ENCODE data around the gene TTC38.
"Not testable (repeated sequence)": the region's sequence is repeated elsewhere in the genome, so short reads cannot be mapped to it uniquely, and the experiment has no call there.

The TTC38 gene

DNA sequence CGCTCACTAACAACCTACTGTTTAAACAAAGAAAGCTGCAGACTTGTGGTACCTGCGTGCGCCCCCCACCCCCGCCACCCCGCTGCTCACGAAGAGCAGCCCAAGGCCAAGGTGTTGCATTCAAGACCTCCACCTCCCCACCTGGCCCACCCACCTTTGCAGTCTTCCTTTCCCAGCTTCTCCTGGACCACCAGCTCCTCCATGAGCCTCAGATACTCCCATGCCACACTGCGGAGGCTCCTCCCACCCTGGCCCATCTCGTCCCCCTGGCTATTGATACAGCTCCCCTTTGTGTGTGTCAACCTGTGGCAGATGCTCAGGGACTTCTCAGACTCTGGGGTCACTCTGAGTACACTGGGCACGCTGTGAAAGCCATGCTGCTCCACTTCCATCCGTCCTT lies 21.6 kb upstream of the TTC38 start:
- no peak for DNase-seq (ENCODE audit: low read depth)

DNA sequence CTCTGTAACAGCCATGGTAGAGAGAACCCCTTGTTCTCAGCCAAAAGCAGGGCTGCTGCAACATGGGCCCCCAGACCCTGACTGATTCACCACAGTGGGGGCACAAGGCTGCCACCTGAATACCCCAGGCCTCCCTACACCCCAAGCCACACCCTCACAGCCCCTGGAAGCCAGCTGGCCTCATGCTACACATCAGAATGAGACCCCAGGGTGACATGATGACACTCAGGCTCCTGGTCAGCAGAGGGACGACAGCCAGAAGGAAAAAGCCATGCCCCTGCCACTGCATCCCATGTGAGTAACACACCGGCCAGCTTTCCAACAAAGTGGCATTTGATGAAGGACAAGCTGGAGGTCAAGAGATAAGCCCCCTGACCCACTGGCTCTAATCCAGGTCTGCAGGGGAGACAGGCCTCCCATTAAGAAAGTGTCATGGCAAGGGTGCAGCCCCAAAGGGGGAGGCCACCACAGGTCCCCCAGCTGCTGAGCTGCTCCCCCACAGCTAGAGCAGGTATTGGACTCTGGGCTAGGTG lies 20.3 kb upstream of the TTC38 start:
- DNase-seq (ENCODE audit: low read depth), result no peak

DNA sequence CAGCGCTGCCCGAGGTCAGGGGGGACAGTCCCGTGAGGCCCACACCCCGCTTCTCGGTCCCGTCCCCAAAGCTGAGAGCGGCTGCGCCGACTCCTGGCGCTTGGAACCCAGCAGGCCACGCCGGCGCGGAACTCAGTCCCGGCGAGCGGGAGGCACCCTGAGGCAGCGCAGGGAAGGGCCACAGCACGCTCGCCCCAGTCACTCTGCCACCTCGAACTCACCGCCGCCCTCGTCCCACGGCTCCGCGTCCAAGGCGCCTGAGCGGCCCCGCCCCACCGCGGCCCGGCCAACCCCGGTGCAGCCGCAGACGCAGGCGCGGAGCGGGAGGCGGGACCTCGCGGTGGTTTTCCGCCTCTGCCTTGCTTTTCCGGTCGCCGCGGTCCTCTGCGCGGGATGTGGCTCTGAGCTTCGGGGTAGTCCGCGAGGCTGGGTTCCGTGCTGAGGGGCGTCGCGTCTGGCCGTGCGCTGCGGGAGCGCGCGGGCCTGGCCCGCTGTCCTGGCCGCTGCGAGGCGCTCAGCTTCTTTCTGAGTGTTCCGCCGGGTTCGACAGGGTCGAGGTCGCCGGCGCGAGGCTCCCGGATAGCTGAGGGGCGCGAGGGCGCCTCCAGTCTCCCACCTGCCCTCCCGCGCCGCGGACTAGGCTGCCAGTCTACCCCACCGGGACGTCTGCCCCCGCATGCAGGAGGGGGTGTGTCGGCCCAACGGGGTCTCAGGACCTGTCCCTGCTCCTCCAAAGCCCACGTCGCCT lies 17.6 kb upstream of the TTC38 start, which contains the start of gene CDPF1:
Gene CDPF1 (minus strand): TSS at position 259 of the 748 bp plus-strand sequence. CDS start 2,009 bp downstream, outside the sequence.
- peak; percentile 80 for DNase-seq (ENCODE audit: low read depth)

DNA sequence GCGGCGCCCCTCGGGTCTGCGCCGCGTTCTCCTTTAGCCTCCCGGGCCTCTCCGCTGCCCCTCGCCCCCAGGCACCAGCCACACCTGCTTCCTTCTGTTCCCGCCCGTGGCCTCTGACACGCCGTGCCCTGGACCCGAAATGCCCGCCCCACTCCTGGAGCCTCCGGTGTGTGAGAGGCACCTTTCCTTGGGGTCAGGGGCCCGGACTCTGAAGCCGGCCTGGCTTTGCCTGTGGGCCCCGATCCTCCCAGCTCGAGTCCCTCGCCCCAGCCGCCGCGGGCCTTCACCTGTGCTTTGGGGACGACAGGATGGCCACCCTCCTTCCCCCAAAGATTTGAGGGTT lies 17.1 kb upstream of the TTC38 start:
- DNase-seq (ENCODE audit: low read depth), result no peak

DNA sequence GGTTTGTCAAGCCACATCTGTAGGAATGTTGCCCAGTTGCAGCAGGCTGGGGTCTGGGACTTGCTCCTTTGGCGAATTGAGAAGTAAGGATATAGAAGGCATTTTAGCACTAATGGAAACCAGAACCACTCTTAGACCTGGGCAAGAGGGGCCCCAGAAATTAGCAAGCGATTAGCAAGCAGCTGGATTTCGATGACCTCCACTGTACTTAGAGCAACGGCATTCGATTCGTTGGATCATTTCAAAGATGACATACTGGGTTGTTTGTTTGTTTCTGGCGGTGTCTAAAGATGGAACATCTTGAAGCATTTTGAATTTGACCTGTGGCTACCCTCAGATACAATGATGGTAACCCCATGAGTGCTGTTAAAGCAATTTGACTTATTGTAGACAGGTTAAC lies 16.5 kb upstream of the TTC38 start:
- no peak for DNase-seq (ENCODE audit: low read depth)

DNA sequence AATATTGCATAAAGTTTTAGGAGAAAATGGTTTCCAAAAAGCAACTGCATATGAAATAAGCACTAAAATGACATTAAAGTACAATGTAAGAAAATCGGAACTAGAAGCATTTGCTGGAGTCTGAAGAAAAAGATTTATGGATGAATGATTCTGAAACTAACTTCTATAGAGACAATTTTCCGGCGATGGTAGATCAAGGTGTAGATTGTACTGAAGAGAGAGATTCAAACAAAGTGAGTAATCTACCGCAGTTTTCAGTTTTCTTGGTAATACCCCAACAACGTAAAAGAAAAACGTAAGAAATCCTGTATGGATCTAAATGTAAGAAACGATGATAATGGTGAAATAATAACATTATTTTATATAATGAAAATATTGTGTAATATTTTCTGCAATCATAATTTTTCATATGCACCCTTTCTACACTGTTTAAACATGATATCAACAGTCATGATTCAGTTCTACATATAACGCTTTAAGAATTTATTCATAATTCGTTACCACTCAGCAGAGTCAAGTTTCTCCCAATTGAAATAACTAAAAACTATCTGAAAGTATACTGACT lies 15.9 kb upstream of the TTC38 start:
- DNase-seq (ENCODE audit: low read depth), result no peak

DNA sequence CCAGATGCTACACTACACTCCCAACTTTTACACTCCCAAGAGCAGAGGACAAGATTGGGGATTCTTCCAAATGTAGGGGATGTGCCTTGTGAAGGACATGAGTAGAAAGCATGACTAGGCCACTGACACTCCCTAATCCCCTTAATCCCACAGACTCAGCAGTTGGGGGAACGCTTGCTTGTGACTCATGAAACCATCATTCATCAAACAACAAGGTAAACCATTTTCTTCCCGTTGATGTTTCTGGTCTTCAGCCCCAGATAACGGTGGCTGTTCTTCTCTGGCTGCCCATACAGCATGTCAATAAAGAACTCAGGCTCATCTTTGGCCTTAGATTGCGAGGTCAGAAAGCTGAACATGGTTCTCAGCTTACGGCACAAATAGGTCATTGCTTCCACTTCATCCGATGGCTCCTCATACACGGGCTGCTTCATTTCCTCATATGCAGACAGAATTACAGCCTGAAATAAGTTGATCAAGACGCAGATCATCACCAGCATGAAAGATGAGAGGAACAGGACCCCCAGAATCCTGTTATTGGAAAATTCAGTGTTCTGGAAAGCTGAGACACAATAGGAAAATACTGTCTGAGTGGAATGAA lies 11.3 kb upstream of the TTC38 start:
- peak; percentile 79 for DNase-seq (ENCODE audit: low read depth)

DNA sequence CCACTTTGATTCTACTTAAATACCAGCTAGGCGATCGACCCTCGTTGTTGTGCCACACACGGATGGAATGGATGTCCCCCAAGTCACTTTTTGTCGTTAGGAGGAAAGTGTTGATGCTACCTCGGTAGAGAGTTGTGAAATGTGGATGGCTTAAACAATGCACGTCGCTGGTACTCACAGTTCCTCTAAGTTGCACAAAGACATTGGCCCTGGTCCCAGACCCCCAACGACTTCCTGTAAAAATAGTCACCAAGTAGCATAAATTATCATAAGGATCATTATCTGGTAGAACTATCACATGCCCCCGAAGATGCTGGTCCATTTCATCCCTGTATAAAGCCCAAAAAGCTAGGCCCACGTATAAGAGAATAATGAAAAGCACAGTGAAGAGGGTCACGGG lies 8.4 kb upstream of the TTC38 start:
- no peak for DNase-seq (ENCODE audit: low read depth)

DNA sequence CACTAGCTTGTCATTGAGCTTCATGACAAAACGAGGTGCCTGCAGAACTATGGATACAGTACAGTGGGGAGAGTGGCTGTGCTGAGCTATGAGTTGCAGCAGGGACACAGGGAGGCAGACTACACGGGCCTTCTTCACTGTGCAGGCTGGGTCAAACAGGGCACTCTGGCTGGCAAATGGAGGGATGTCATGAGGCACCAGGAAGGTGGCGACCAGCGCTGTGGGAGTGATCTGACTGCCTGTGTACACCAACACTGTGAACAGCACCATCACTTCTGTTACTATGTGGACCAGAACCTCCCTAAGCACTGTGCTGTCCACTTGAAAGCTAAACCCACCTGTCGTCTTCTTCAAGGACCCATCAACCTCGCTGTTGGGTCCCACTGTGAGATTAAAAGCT lies 7.8 kb upstream of the TTC38 start:
- no peak for DNase-seq (ENCODE audit: low read depth)

DNA sequence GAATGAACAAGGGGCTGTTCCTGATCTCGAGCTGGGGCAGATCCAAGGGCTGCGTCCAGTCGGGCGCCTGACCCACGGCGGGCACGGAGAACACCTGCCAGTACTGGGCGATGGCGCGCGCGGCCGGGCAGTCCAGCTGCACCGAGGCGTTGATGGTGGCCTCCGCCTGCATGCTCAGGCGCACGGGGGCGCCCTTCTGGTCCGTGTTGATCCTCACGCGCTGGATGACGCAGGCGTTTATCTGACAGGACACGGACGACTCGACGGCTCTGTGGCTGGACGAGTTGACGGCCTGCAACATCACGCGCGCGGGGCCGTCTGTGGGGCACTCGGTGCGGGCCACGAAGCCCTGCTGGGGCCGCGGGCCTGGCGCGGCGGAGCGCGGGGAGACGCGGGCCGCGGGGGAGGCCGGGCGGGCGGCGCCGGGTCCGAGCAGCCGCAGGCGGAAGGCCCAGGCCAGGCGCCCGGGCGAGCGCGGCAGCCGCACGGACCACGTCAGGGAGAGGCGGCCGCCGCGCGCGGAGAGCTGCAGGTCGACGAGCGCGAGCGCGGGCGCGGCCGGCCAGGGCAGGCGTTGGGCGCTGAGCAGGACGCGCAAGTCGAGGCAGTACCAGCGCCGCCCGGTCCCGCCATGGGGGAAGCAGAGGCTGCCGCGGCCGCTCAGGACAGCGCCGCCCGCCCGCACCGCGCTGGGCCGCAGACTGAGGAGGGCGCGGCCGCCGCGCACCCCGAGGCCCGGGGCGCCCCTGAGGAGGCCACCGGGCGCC lies 5.2 kb upstream of the TTC38 start:
- peak; percentile 49 for DNase-seq (ENCODE audit: low read depth)

DNA sequence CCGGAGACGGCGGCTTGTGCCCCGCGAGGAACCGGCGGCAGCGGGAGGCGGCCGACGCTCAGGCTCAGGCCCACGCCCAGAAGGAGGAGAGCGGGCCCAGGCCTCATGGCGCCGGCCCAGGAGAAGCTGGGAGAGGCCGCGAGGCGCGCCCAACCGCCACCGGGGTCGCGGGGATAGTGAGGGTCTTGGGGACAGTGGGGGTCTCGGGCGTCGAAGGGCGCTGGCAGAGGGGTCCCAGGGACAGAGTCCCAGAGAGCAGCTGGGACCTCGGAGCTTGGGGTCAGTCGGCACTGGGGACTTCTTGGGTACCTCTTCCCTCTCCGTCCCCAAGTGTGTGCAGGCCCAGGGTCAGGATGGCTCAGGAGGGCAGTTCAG lies 4.6 kb upstream of the TTC38 start, which contains the start of gene PKDREJ:
Gene PKDREJ (minus strand): TSS at position 128 of the 375 bp plus-strand sequence. CDS start 21 bp downstream, at position 107.
- no peak for DNase-seq (ENCODE audit: low read depth)

DNA sequence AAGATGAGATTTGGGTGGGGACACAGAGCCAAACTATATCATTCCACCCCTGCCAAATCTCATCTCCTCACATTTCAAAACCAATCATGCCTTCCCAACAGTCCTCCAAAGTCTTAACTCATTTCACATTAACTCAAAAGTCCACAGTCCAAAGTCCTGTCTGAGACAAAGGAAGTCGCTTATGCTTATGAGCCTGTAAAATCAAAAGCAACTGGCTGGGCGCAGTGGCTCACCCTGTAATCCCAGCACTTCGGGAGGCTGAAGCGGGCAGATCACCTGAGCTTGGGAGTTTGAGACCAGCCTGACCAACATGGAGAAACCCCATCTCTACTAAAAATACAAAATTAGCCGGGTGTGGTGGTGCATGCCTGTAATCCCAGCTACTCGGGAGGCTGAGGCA lies 3.3 kb upstream of the TTC38 start:
- DNase-seq (ENCODE audit: low read depth), result not testable (repeated sequence)

DNA sequence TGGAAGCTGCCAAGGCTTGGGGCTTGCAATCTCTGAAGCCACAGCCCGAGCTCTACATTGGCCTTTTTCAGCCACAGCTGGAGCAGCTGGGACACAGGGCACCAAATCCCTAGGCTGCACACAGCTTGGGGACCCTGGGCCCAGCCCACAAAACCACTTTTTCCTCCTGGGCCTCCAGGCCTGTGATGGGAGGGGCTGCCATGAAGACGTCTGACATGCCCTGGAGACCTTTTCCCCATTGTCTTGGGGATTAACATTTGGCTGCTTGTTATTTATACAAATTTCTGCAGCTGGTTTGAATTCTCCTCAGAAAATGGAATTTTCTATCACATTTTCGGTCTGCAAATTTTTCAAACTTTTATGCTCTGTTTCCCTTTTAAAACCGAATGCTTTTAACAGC lies 2.2 kb upstream of the TTC38 start:
- not testable (repeated sequence) for DNase-seq (ENCODE audit: low read depth)

DNA sequence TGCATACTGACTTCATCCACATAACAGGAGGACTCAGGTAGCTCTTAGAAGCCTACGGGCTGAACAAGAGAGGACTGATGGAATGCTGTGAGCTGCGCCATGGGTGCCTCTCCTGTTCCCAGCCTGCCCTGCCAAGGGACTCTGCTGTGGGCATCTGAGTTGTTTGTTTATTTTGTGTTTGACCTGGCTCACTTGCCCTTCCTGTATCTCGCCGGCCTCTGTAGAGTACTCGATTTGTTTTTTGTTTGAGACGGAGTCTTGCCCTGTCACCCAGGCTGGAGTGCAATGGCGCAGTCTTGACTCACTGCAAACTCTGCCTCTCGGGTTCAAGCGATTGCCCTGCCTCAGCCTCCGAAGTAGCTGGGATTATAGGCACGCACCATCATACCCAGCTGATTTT lies 1.8 kb downstream of the TTC38 start:
- DNase-seq (ENCODE audit: low read depth), result no peak

DNA sequence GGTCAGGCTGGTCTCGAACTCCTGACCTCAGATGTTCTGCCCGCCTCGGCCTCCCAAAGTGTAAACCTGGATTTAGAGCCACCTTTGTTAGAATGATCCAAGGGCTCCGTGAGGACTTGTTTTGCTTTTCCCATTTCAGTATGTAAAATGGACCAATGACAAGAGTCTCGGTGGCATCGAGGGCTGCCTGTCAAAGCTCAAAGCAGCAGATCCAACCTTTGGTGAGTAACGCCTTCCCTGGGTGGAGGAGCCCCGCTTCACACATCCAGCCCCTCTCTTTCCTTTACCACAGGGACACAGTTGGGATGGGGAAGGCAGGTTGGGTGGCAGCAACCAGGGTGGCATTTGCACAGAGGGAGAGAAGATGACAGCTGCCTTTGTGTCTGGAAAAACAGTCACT lies 4.4 kb downstream of the TTC38 start:
- no peak for DNase-seq (ENCODE audit: low read depth)

DNA sequence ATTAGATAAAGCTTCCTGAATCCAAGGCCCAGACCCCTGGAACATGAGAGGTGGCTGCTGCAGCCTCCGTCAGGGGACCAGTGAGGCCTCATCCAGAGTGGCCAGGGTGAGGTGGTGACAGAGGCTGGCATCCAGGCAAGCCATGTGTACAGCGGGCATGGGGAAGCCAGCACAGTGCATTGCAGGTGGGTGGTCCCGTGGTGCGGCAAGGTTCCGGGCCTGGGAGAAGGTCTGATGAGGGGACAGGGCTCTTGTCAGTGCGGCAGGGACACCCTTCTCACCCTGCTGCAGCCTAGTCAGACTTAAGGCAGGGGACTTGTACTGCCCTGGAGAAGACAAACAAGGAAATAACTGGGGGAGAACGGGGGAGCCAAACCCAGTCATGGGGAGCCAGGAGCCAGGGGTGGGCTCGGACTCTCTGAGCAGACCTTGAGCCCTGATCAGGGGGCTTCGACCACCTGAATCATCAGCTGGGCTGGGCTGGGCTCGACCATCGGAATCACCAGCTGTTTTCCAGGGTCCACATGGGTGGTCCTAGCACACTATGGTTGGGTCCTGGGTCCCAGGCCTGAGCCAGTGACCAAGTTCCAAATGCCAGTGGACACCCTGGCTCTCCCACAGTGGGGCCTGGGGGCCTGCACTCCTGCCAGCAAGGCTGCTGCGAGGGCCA lies 5.1 kb downstream of the TTC38 start:
- DNase-seq (ENCODE audit: low read depth), result no peak

DNA sequence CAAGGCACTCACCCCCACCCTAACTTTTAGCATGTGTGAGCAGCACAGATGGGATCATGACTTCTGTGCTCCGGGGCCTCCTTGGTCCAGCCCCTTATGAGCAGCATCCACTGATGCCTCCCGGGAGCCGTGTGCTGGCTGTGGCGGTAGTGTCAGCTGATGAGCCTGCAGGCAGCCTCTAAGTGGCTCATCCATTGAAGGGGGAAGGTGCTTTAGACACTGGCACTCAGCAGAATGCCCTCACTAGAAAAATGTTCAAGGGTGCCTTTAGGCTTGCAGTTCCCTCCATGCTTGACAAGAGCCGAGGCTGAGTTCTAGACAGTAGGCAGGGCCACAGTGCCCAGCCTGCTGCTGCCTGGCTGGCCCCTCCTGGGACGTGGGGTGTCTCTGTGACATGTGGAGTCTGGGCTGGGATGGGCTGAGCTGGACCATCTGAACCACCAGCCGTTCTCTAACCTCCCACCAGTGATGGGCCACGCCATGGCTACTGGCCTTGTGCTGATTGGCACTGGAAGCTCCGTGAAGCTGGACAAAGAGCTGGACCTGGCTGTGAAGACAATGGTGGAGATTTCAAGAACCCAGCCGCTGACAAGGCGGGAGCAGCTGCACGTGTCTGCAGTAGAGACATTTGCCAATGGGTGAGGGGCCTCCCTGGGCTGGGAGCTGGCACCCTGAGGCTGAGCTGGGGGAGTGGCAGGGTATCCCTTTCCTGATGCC lies 5.8 kb downstream of the TTC38 start:
- DNase-seq (ENCODE audit: low read depth), result no peak

DNA sequence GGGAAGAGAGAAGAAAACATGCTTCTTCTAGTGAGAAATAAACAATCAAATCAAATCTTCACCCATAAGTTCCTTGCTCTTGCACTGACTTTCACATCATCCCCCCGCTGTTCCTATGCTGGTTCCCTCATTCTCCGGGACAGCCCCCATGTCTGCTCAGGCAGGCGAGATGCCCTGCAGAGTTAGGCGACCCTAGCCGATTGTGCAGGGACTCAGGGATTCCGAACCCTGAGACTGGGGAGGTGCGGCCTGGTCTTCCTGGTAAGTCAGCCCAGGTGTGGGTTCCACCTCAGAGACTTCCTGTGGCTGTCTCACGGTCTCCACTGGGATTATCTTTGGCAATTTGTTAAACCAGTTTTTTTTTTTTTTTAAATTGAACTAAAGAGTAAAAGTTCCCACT lies 6.6 kb downstream of the TTC38 start:
- no peak for DNase-seq (ENCODE audit: low read depth)

DNA sequence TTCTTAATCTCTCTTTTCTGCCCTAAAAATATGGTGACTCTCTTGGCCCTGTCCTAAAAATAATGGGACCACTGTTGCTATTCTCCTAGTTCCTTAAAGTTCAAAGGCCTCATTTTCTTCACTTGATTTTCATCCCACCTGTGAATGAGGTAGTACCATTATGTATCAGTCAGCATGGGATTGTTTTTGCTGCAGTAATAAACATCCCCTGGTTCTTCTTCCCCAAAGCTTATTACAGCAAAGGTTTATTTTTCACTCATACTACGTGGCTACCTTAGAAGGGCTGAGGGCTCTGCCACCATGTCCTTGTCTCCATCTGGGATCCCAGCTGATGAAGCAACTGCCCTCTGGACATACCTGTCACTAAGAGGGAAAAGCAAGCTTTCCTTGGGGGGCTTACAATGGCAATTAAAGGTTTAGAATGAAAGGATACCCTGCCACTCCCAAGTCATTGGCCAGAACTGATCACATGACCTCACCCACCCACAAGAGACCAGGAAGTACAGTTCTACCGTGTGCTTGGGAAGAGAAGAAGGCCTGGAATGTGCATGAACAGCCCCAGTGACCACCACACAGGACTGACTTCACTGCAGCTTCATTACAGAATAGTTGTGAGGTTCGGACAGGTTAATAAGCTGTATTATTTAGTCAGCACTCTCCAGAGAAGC lies 7.8 kb downstream of the TTC38 start:
- no peak for DNase-seq (ENCODE audit: low read depth)

DNA sequence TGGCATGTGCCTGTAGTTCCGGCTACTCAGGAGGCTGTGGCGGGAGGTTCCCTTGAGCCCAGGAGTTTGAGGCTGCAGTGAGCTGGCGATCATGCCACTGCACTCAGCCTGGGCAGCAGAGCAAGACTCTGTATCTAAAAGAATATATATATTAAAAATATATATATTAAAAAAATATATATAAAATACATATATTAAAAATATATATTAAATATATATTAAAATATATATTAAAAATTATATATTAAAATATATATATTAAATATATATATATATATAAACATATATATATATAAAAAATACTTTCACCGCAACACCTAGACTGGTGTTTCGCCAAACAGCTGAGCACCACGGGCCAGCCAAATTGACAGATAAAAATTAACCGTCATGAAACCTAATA lies 8.8 kb downstream of the TTC38 start:
- DNase-seq (ENCODE audit: low read depth), result no peak
